ENCODE data around the gene PRPF4.

- TF ChIP-seq RAD21 (CRISPR knock-in tag; conservative IDR thresholded peaks at IDR 0.05 in 1 of 2, IDR thresholded peaks at IDR 0.05 in 1 of 2), result no peak
- no peak for TF ChIP-seq CC2D1A (IDR thresholded peaks at IDR 0.05)
Observed at GRCh38 chr9:113307396-113307975, 32.0 kb downstream of the PRPF4 start.

All from K562 (cell line).